HG03571 (cell line): ENCODE results near the gene PADI1.

ENCODE experiments used
- ATAC-seq: cut with Tn5 transposase; IDR thresholded peaks from one replicate; pipeline ENCODE4 v1.9.1; 2021; ENCODE audit not compliant: unreplicated experiment

Gene PADI1

GRCh38 chr1:17295292-17295691, 90.4 kb downstream of the PADI1 start:
- no peak for ATAC-seq
